ENCODE data around the gene AKAP8.
"Not testable (repeated sequence)": the region's sequence is repeated elsewhere in the genome, so short reads cannot be mapped to it uniquely, and the experiment has no call there.

Gene AKAP8

DNA sequence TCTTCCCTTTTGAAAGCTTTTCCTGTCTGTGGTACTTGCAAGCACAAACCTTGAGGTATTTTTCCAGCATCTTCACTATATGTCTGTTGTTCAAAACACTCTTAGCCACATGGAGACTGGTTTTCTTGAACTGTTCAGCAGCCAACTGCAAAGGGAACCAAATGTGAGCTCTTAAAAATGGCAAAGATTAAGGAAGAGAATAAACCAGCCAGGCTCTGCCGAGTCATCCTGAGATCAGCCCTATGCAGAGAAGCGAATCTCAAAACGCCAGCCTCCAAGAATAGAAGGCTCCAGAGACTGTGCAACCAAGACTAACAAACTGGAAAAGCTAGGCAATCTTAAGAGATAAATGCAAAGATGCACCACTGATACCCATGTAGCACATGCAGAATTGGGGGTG, 20.7 kb downstream of the AKAP8 start:
- Histone ChIP-seq H3K27me3 (ENCODE audit: insufficient read depth, low read depth) (no peaks in the 10 kb centered on the region), H3K4me1 (ENCODE audit: low read depth, poor library complexity, severe bottlenecking) (peaks cover 16% of the 10 kb centered on the region), H4K20me1 (ENCODE audit: insufficient read depth) (no peaks in the 10 kb centered on the region), H3K79me2 (ENCODE audit: insufficient read depth, low read depth) (no peaks in the 10 kb centered on the region), H3K4me3 (IDR thresholded peaks at IDR 0.05; ENCODE audit: insufficient read depth, low read depth, low read length) (no peak overlapping the region), H3K4me2 (no peak overlapping the region), H2AFZ (ENCODE audit: low read depth) (no peak overlapping the region), H3K9ac (no peak overlapping the region), H3K36me3 (ENCODE audit: insufficient read depth) (peaks cover 6% of the 10 kb centered on the region; the same call in 1 of the 2 replicates), H3K27ac (no peak overlapping the region)
- TF ChIP-seq, protein P1, sequence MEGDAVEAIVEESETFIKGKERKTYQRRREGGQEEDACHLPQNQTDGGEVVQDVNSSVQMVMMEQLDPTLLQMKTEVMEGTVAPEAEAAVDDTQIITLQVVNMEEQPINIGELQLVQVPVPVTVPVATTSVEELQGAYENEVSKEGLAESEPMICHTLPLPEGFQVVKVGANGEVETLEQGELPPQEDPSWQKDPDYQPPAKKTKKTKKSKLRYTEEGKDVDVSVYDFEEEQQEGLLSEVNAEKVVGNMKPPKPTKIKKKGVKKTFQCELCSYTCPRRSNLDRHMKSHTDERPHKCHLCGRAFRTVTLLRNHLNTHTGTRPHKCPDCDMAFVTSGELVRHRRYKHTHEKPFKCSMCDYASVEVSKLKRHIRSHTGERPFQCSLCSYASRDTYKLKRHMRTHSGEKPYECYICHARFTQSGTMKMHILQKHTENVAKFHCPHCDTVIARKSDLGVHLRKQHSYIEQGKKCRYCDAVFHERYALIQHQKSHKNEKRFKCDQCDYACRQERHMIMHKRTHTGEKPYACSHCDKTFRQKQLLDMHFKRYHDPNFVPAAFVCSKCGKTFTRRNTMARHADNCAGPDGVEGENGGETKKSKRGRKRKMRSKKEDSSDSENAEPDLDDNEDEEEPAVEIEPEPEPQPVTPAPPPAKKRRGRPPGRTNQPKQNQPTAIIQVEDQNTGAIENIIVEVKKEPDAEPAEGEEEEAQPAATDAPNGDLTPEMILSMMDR (conservative IDR thresholded peaks at IDR 0.05; ENCODE audit: low read depth, low read length): no peak

DNA sequence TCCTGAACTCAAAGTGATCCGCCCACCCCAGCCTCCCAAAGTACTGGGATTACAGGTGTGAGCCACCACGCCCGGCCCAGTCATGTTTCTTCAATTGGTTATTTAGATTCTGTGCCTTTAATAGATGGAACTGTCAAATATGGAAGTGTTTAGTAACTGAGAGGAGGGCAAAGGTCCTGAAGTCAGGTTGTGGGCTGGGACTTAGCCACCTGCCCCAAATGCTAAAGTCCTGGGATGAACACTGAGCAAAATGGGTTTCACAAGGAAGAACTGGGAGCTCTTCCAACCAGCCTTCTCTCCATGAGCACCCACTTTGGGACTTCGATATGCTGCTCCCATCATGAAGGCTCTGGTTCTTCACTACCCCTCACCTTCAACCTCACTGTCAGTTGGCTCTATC, 21.7 kb downstream of the AKAP8 start:
- no peaks in the 10 kb centered on the region for H3K27me3 ChIP-seq (ENCODE audit: insufficient read depth, low read depth)
- H4K20me1 ChIP-seq (ENCODE audit: insufficient read depth): no peaks in the 10 kb centered on the region
- H3K4me1 ChIP-seq (ENCODE audit: low read depth, poor library complexity, severe bottlenecking): peaks cover 16% of the 10 kb centered on the region
- TF ChIP-seq, protein P1 (conservative IDR thresholded peaks at IDR 0.05; ENCODE audit: low read depth, low read length): no peak
- no peaks in the 10 kb centered on the region for H3K79me2 ChIP-seq (ENCODE audit: insufficient read depth, low read depth)
- H3K36me3 ChIP-seq (ENCODE audit: insufficient read depth): peaks cover 6% of the 10 kb centered on the region; the same call in 1 of the 2 replicates
- no peak overlapping the region for H3K27ac ChIP-seq
- no peak overlapping the region for H3K4me3 ChIP-seq (IDR thresholded peaks at IDR 0.05; ENCODE audit: insufficient read depth, low read depth, low read length)
- H3K9ac ChIP-seq: no peak overlapping the region
- H3K4me2 ChIP-seq: no peak overlapping the region
- H2AFZ ChIP-seq (ENCODE audit: low read depth): no peak overlapping the region

DNA sequence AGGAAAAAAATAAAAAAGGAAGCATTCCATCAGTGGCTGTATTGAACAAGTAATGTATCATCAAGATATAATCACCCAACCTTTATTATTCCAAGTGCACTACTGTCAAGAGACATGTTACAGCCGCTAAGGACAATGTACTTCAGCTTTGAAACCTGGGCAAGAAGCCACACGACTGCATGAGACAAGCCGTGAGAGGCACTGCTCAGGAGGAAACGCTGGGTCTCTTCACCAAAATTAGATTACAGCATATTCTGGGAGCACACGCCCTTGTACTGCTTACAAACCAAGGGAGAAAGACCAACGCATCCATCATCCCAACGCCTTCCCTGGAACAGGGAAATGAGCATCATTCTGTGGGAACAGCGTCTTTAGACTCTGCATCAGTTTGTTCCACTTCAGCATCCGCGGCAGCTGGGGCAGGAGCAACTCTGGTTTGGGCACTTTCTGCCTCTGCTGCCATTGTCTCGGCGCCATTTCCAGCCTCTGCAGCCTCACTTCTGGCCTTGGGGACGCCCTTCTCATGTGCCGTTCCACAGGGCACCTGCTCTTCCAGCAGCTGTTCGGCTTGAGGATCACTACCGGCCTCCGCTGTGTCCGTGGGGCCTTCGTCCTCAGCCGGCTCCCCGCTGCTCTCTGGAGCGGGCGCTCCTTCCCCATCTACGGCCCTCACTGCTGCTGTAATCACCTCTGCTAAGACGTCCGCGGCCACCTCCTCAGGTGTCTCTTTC, 24.9 kb downstream of the AKAP8 start:
- no peak overlapping the region for H2AFZ ChIP-seq (ENCODE audit: low read depth)
- no peak overlapping the region for H3K4me3 ChIP-seq (IDR thresholded peaks at IDR 0.05; ENCODE audit: insufficient read depth, low read depth, low read length)
- H3K27me3 ChIP-seq (ENCODE audit: insufficient read depth, low read depth): no peaks in the 10 kb centered on the region
- TF ChIP-seq, protein P1 (conservative IDR thresholded peaks at IDR 0.05; ENCODE audit: low read depth, low read length): no peak
- H3K4me2 ChIP-seq: no peak overlapping the region
- no peak overlapping the region for H3K9ac ChIP-seq
- no peak overlapping the region for H3K27ac ChIP-seq
- H3K79me2 ChIP-seq (ENCODE audit: insufficient read depth, low read depth): no peaks in the 10 kb centered on the region
- peaks cover 2% of the 10 kb centered on the region for H3K4me1 ChIP-seq (ENCODE audit: low read depth, poor library complexity, severe bottlenecking)
- peaks cover 6% of the 10 kb centered on the region; the same call in 1 of the 2 replicates for H3K36me3 ChIP-seq (ENCODE audit: insufficient read depth)
- no peaks in the 10 kb centered on the region for H4K20me1 ChIP-seq (ENCODE audit: insufficient read depth)

DNA sequence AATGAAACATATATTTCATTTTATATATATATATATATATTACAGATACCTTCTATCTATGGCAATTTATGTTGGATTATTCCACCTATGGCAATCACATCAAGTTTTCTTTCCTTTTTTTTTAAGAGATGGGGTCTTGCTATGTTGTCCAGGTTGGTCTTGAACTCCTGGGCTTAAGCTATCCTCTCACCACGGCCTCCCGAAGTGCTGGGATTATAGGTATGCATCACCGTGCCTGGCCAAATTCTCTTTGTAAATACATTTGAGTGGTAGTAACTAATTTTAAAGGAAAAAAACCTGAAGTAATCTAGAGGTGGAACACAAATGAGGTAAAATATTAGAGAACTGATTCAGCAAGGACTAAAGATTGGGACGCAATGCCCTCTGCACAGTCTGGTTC, 25.7 kb downstream of the AKAP8 start:
- Histone ChIP-seq H3K4me1 (ENCODE audit: low read depth, poor library complexity, severe bottlenecking) (no peaks in the 10 kb centered on the region), H4K20me1 (ENCODE audit: insufficient read depth) (no peaks in the 10 kb centered on the region), H3K27me3 (ENCODE audit: insufficient read depth, low read depth) (no peaks in the 10 kb centered on the region), H3K79me2 (ENCODE audit: insufficient read depth, low read depth) (no peaks in the 10 kb centered on the region), H2AFZ (ENCODE audit: low read depth) (no peak overlapping the region), H3K9ac (no peak overlapping the region), H3K36me3 (ENCODE audit: insufficient read depth) (peaks cover 6% of the 10 kb centered on the region; the same call in 1 of the 2 replicates), H3K4me3 (IDR thresholded peaks at IDR 0.05; ENCODE audit: insufficient read depth, low read depth, low read length) (no peak overlapping the region), H3K4me2 (no peak overlapping the region), H3K27ac (no peak overlapping the region)
- TF ChIP-seq, protein P1 (conservative IDR thresholded peaks at IDR 0.05; ENCODE audit: low read depth, low read length): no peak

DNA sequence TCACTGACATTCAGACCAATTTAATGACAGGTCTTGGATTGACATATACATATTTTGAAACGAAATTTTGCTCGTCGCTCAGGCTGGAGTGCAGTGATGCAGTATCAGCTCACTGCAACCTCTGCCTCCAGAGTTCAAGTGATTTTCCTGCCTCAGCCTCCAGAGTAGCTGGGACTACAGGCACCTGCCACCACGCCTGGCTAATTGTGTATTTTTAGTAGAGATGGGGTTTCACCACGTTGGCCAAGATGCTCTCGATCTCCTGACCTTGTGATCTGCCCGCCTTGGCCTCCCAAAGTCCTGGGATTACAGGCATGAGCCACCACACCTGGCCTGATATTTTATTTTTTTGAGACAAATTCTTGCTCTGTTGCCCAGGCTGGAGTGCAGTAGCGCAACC, 27.1 kb downstream of the AKAP8 start:
- H3K27ac ChIP-seq; H3K79me2 ChIP-seq (ENCODE audit: insufficient read depth, low read depth); H3K4me1 ChIP-seq (ENCODE audit: low read depth, poor library complexity, severe bottlenecking); H3K9ac ChIP-seq; H3K27me3 ChIP-seq (ENCODE audit: insufficient read depth, low read depth); H2AFZ ChIP-seq (ENCODE audit: low read depth); H3K4me3 ChIP-seq (IDR thresholded peaks at IDR 0.05; ENCODE audit: insufficient read depth, low read depth, low read length); H3K36me3 ChIP-seq (ENCODE audit: insufficient read depth); H4K20me1 ChIP-seq (ENCODE audit: insufficient read depth); H3K4me2 ChIP-seq: not testable (repeated sequence)

DNA sequence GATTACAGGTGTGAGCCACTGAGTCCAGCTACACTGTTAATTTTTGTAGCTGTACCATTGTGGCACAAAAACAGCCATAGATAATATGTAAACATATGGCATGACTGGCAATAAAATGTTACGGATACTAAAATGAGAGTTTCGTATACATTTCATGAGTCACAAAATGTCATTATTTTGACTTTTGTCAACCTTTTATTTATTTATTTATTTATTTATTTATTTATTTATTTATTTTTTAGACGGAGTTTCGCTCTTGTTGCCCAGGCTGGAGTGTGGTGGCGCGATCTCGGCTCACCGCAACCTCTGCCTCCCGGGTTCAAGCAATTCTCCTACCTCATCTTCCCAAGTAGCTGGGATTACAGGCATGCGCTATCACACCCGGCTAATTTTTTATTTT, 38.3 kb downstream of the AKAP8 start:
- not testable (repeated sequence) for H3K4me2 ChIP-seq; H4K20me1 ChIP-seq (ENCODE audit: insufficient read depth); H3K79me2 ChIP-seq (ENCODE audit: insufficient read depth, low read depth); H2AFZ ChIP-seq (ENCODE audit: low read depth); H3K36me3 ChIP-seq (ENCODE audit: insufficient read depth); H3K27ac ChIP-seq; H3K4me1 ChIP-seq (ENCODE audit: low read depth, poor library complexity, severe bottlenecking); H3K9ac ChIP-seq; H3K27me3 ChIP-seq (ENCODE audit: insufficient read depth, low read depth); H3K4me3 ChIP-seq (IDR thresholded peaks at IDR 0.05; ENCODE audit: insufficient read depth, low read depth, low read length)
